ENCODE data around the gene CADM1. TPM values are rescaled to one million over a fixed set of nuclear protein-coding genes. Genes with fewer than 3 reads are reported as not detected.

Gene CADM1
- total and polyA plus RNA-seq, 2 experiments from 2014 or later: 16.5 to 18.0 TPM

- DNase-seq (ENCODE audit: low spot score) (no peak), ATAC-seq (no peak)
- Histone ChIP-seq H3F3A (replicated peaks; ENCODE audit: low read depth) (no peaks in the 10 kb centered on the region), H3K4me2 (no peak overlapping the region), H4K20me1 (replicated peaks; ENCODE audit: insufficient read depth) (0 out of 2 replicates have a peak, but pooled peaks cover 6% of the 10 kb centered on the region), H3K4me1 (ENCODE audit: insufficient read depth) (0 out of 2 replicates have a peak, but pooled peaks cover 3% of the 10 kb centered on the region), H3K79me2 (replicated peaks; ENCODE audit: insufficient read depth) (0 out of 2 replicates have a peak, but pooled peaks cover 3% of the 10 kb centered on the region), H3K9me2 (ENCODE audit: insufficient read depth) (0 out of 2 replicates have a peak, but pooled peaks cover 4% of the 10 kb centered on the region), H3K27ac (ENCODE audit: low read depth) (no peak overlapping the region), H3K27me3 (ENCODE audit: insufficient read depth) (no peaks in the 10 kb centered on the region; the same call in 1 of the 2 replicates), H3K4me3 (no peak overlapping the region), H2AFZ (no peak overlapping the region), H3K36me3 (ENCODE audit: insufficient read depth) (no peaks in the 10 kb centered on the region)
- Mint-ChIP-seq H3K27me3 (ENCODE audit: insufficient read depth, low read depth, poor library complexity) (no peaks in the 10 kb centered on the region), H3K36me3 (ENCODE audit: low read depth) (no peaks in the 10 kb centered on the region), H3K4me3 (no peak overlapping the region), H3K27ac (no peak overlapping the region), H3K9me3 (no peaks in the 10 kb centered on the region; the same call in 2 of the 3 replicates), H3K4me1 (peaks cover 14% of the 10 kb centered on the region)
- no peak for TF ChIP-seq EZH2phosphoT487 (IDR thresholded peaks at IDR 0.05; ENCODE audit: unreplicated experiment)
- TF ChIP-seq ZNF331 (CRISPR knock-in tag; IDR thresholded peaks at IDR 0.05; ENCODE audit: low read depth): no peak
- TF ChIP-seq NANOG (IDR thresholded peaks at IDR 0.05; ENCODE audit: borderline replicate concordance): no peak
- TF ChIP-seq POLR2AphosphoS5 (IDR thresholded peaks at IDR 0.05; ENCODE audit: low read depth): no peak
- no peak for TF ChIP-seq ZNF114 (CRISPR knock-in tag; IDR thresholded peaks at IDR 0.05)
- no peak for TF ChIP-seq JUNB (IDR thresholded peaks at IDR 0.05; ENCODE audit: unreplicated experiment)
- no peak for TF ChIP-seq EZH2 (IDR thresholded peaks at IDR 0.05; ENCODE audit: low read depth, unreplicated experiment)
- no peak for TF ChIP-seq CREB1 (CRISPR knock-in tag; IDR thresholded peaks at IDR 0.05; ENCODE audit: low read depth)
- TF ChIP-seq REST (IDR thresholded peaks at IDR 0.05; ENCODE audit: unreplicated experiment): no peak
- TF ChIP-seq ZNF462 (CRISPR knock-in tag; IDR thresholded peaks at IDR 0.05): no peak
- no peak for TF ChIP-seq CTCF (conservative IDR thresholded peaks at IDR 0.05; ENCODE audit: low read depth in 2 of 2)
- TF ChIP-seq STAT1 (IDR thresholded peaks at IDR 0.05; ENCODE audit: unreplicated experiment): no peak
- TF ChIP-seq ETS1 (IDR thresholded peaks at IDR 0.05): no peak
These were observed 26.8 kb downstream of the CADM1 start for GRCh38 chr11:115477410-115477809.
